Measurements from ENCODE around the gene MTR. TPM values are rescaled to one million over a fixed set of nuclear protein-coding genes. Genes with fewer than 3 reads are reported as not detected.

The MTR gene
- total and polyA plus RNA-seq, 7 donors: 6.8 to 66.2 (median 51.3) TPM

DNA sequence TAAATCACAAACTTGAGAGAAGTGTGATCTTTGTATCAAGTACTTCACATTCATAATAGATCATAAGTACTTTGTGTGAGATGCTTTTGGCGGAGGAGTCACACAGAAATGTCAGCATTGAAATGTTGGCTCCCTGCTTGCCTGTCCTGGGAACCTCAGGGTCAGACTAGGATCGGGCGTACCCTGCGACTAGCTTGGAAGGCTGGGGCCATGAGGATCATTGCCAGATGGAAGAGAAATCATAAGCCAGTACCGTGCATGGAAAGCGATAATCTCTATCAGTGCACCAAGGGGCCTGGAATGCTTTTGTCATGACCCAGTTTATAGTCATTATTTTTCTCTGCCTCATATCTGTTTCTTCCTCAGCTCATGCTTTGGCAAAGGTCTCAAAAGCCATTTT lies 35.5 kb downstream of the MTR start:
- H3K4me3 ChIP-seq: no peak overlapping the region
- peaks cover 4% of the 10 kb centered on the region for H3K4me1 ChIP-seq
- 25 to 35% (median 30%) methylated on average over 6 of the region's 6 CpGs for WGBS, 3 donors
- peaks cover 22 to 100% of the 10 kb centered on the region in 2 donors for H3K36me3 ChIP-seq (ENCODE audit: insufficient read depth in 1 of 2, low read depth in 1 of 2)
- DNase-seq (peak; percentile 18 to 43), ATAC-seq (peak in 3 of 4 donors; percentile 47 to 63 (median 58))
- TF ChIP-seq CTCF (IDR thresholded peaks at IDR 0.05): no peak
- intact Hi-C loops (cut with DNase I): loop anchor here in 1 of 2 donors (10.0 kb wide), 1 partner anchor 76 kb away; no protein-coding TSS in a partner anchor
- no peak overlapping the region for H3K27ac ChIP-seq
- no peaks in the 10 kb centered on the region for H3K27me3 ChIP-seq (ENCODE audit: insufficient read depth in 3 of 3, low read length in 2 of 3)
- H3K9me3 ChIP-seq: no peaks in the 10 kb centered on the region

DNA sequence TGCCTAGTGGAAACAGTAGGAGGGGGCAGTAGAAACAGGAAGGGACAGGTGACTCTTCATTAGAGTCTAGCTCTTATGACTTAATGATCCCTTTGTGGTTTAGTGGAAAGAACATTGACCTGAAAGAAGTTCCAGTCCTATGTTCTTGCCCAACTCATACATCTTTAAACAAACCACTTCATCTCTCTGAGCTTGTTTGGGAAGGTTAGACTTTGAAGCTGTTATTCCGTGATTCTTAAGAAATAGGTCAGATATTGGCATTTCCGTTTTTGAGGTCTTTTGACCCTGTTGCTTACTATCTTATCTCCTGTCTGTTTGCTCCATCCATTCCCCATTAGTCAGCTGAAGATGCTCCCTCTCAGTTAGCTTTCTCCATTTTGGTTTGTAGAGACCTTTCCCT lies 38.5 kb downstream of the MTR start:
- Histone ChIP-seq H3K27me3 (ENCODE audit: insufficient read depth in 3 of 3, low read length in 2 of 3) (no peaks in the 10 kb centered on the region), H3K9me3 (no peaks in the 10 kb centered on the region), H3K36me3 (ENCODE audit: insufficient read depth in 1 of 2, low read depth in 1 of 2) (peaks cover 32 to 100% of the 10 kb centered on the region in 2 donors), H3K27ac (no peak overlapping the region), H3K4me1 (peaks cover 4% of the 10 kb centered on the region), H3K4me3 (no peak overlapping the region)
- intact Hi-C loops (cut with DNase I): loop anchor here in 1 of 2 donors (10.0 kb wide), 1 partner anchor 79 kb away; no protein-coding TSS in a partner anchor
- DNase-seq: no peak
- ATAC-seq: no peak
- no peak for TF ChIP-seq CTCF (IDR thresholded peaks at IDR 0.05)
- whole genome bisulfite sequencing, 3 donors: 94 to 97% (median 95%) methylated on average over 2 of the region's 2 CpGs

DNA sequence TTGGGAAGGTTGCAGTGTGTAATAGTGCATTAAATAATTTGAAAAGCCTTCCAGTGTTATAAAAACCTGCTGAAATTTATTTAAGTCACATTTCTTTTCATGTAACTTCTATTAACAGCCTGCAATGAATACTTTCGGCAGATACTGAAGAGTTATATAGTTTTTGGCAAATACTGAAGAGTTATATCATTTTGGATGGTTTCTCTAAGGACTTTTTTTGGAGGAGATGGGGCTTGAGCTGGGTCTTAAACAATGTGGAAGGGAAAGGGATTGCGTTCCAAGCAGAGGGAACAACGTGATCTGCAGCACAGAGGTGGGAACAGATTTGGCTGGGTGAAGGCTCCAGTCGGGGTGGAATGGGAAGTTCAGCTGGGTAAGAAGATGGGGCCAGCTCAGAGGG lies 39.8 kb downstream of the MTR start:
- 80 to 88% (median 86%) methylated on average over 4 of the region's 4 CpGs for WGBS, 3 donors
- Histone ChIP-seq H3K9me3 (no peaks in the 10 kb centered on the region), H3K36me3 (ENCODE audit: insufficient read depth in 1 of 2, low read depth in 1 of 2) (peaks cover 27 to 100% of the 10 kb centered on the region in 2 donors), H3K4me3 (no peak overlapping the region), H3K27ac (no peak overlapping the region), H3K27me3 (ENCODE audit: insufficient read depth in 3 of 3, low read length in 2 of 3) (no peaks in the 10 kb centered on the region), H3K4me1 (no peaks in the 10 kb centered on the region)
- intact Hi-C loops (cut with DNase I): loop anchor here in 1 of 2 donors (10.0 kb wide), 1 partner anchor 80 kb away; no protein-coding TSS in a partner anchor
- DNase-seq (no peak), ATAC-seq (no peak)
- no peak for TF ChIP-seq CTCF (IDR thresholded peaks at IDR 0.05)

- 80 to 91% (median 86%) methylated on average over 4 of the region's 4 CpGs for WGBS, 3 donors
- no peaks in the 10 kb centered on the region for H3K9me3 ChIP-seq
- H3K27ac ChIP-seq: no peak overlapping the region
- H3K36me3 ChIP-seq (ENCODE audit: insufficient read depth in 1 of 2, low read depth in 1 of 2): peaks cover 27 to 100% of the 10 kb centered on the region in 2 donors
- ATAC-seq: no peak
- intact Hi-C loops (cut with DNase I): loop anchor here in 1 of 2 donors (10.0 kb wide), 1 partner anchor 81 kb away; no protein-coding TSS in a partner anchor
- no peak for TF ChIP-seq CTCF (IDR thresholded peaks at IDR 0.05)
- H3K27me3 ChIP-seq (ENCODE audit: insufficient read depth in 3 of 3, low read length in 2 of 3): no peaks in the 10 kb centered on the region
- DNase-seq: no peak
- no peak overlapping the region for H3K4me3 ChIP-seq
- no peaks in the 10 kb centered on the region for H3K4me1 ChIP-seq
Measured at GRCh38 chr1:236835491-236835890, 40.4 kb downstream of the MTR start.

DNA sequence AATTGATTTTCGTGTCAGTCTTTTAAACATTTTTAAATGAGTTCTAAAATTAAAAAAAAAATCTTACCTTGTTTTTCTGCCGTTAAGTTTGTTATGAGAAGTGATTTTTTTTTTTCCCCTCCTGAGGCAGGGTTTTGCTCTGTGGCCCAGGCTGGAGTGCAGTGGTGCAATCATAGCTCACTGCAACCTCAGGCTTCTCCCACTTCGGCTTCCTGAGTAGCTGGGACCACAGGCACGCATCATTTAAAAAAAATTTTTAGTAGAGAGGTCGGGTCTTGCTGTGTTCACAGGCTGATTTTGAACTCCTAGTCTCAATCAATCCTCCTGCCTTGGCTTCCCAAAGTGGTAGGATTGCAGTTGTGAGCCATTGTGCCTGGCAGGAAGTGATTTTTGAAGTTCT lies 41.1 kb downstream of the MTR start:
- TF ChIP-seq CTCF (IDR thresholded peaks at IDR 0.05): no peak
- 87 to 90% (median 87%) methylated on average over 5 of the region's 5 CpGs for WGBS, 3 donors
- H3K4me3 ChIP-seq: no peak overlapping the region
- H3K4me1 ChIP-seq: no peaks in the 10 kb centered on the region
- ATAC-seq (no peak), DNase-seq (no peak)
- no peaks in the 10 kb centered on the region for H3K9me3 ChIP-seq
- no peak overlapping the region for H3K27ac ChIP-seq
- H3K36me3 ChIP-seq (ENCODE audit: insufficient read depth in 1 of 2, low read depth in 1 of 2): peaks cover 27 to 100% of the 10 kb centered on the region in 2 donors
- no peaks in the 10 kb centered on the region for H3K27me3 ChIP-seq (ENCODE audit: insufficient read depth in 3 of 3, low read length in 2 of 3)
- intact Hi-C loops (cut with DNase I): loop anchor here in 1 of 2 donors (2.0 to 10.0 kb wide), 2 partner anchors 29 to 81 kb away; no protein-coding TSS in a partner anchor
